ENCODE data around the gene CCS. TPM values are rescaled to one million over a fixed set of nuclear protein-coding genes. Genes with fewer than 3 reads are reported as not detected.
"Not testable (repeated sequence)": the region's sequence is repeated elsewhere in the genome, so short reads cannot be mapped to it uniquely, and the experiment has no call there.

CCS gene
- total RNA-seq, 1 experiment from 2014 or later: 28.5 TPM

DNA sequence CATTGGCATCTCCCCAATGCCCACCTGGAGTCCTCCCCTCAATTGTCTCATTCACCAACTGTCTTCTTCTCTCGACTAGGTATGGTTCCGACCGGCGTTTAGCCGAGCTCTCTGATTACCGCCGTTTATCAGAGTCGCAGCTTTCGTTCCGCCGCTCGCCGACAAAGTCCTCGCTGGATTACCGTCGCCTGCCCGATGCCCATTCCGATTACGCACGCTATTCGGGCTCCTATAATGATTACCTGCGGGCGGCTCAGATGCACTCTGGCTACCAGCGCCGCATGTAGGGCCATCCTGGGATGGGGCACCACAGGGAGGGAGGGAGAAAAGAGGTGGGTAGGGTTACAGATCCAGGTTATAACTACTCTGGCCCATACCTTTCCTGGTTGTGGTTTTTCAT lies 33.4 kb downstream of the CCS start:
- DNase-seq (ENCODE audit: low read depth): no peak

DNA sequence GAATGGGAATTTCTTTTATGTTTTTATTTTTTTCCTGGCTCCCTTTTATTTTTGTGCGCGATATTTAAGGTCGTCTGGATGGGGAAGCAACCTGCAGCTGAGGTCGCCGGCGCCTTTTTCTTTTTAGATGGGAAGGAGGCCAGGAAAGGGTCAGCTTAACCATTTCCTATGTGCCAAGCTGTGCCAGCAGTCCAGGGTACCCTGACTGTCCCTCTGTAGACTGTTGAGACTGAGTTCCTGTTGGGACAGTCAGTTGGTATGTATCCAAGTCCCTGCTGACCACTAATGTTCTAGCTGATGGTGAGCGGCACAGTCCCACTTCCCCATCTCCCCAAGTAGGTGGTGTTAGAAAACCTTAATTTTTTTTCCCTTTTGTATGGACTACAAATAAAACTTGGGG lies 33.9 kb downstream of the CCS start:
- no peak for DNase-seq (ENCODE audit: low read depth)

DNA sequence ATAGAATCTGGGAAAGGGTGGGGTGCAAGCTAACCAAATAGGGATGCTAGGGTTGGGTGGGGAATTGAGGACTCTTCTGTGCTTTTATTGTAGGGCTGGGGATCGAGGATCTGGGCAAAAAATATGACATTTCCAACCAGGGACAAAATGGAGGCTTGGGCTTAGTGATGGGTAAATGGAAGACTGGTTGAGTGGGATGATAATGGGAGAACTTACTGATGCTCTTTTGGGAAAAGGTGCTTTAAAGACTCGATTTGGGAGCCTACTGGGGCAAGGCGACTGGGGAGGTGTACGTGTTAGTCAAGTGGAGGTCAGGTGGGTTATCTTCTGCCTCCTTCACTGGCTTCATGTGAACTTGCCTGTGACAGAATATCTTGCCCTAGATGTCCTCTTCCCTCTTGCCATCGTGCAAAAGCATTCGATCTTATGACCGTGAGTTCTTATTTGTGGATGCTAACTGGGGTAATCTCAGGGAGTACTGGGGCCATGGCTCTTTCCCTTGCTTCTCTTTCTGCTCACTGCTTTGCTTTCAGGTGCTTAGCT lies 35.1 kb downstream of the CCS start:
- no peak for DNase-seq (ENCODE audit: low read depth)

DNA sequence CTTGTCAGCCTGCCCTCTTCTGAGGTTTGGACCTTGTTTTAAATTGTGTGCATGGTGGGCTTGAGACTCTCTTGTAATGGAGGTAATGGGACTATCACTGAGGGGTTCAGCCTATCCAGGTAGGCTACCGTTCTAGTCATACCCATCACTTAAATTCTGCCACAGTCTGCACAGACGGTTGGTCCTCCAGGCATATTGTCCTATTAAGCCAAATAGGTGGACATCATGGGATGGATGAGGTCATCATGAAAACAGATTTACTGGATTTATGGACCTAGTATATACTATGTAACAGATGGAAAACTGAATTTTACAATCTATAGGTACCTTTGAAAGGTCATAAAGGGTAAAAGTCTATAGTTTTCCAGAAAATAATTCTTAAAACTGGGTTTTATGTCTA lies 36.4 kb downstream of the CCS start:
- DNase-seq (ENCODE audit: low read depth): no peak

DNA sequence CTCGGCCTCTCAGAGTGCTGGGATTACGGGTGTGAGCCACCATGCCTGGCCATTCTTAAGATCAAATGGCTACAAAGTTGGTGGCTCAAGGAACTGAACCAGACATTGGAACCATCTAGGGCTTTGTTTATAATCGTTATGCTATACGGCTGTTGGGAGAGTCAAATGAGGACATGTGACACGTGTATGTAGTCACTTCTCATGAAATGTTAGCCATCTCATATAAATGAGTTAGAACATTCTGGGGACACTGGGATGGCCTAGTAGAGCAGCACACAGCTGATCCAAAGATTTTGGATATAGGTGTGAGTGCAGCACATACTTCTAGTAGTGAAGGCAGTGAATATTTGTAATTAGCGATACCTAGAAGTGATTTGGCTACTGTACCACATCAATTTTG lies 38.9 kb downstream of the CCS start:
- DNase-seq (ENCODE audit: low read depth): no peak

DNA sequence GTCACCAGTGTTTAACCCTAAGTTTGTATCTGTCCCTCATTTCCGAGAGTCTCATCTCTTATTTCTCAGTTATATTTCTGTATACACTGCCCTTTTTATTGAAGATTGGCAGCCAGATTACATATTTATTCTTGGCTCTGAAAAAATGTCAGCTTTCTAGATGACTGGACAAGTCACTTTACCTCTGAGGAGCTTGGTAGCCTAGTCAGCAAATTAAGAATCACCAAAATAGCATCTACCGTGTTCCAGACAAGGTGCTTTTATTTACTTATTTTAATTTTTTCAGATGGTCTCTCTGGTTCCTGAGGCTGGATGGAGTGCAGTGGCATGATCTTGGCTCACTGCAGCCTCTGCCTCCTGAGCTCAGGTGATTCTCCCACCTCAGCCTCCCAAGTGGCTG lies 40.0 kb downstream of the CCS start:
- no peak for DNase-seq (ENCODE audit: low read depth)

DNA sequence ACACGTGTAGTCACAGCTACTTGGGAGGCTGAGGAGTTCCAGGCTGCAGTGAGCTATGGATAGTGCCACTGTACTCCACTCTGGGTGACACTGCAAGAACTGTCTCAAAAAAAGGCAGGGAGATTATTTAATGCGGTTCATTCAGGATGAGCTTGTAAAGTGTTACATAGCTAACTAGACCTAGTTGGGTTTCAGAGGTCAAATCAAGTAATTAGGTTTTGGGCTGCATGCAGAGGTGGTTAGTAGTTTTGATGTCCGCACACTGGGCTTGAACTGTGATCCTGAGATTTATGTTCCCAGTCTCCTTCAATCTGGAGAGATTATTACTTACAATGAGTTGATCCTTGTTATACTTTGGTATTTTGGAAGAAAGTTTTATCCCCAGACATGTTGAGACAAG lies 43.4 kb downstream of the CCS start:
- no peak for DNase-seq (ENCODE audit: low read depth)

DNA sequence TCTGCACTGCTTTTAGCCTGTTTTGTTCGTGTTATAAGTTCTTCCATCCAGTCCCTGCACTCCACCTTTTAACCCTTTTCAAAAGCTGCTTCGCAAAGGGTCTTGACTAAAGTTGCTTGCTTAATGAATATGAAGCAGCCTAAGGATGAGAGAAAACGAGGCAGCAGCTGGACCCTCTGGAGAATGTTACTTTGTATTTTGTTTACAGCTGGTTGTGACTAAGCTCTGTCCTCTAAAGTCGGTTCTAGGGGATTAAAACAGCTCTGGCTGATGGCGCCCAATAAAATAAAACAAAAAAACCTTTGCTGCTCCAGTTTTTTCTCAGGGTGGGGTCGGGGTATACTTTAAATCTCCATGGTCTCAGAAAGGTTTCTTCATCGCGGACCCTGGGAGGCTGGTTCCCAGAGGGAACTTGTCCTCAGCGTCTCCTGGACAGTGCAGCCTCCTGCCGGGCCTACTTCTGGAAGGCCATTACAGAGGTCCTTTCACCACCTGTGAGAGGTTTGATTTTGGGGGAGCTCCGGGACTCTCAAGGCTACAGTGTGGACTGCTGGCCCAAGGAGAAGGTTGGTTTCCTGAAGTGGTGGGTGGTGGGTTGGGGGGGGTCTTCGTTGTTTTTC lies 44.7 kb downstream of the CCS start:
- DNase-seq (ENCODE audit: low read depth): peak; percentile 15

DNA sequence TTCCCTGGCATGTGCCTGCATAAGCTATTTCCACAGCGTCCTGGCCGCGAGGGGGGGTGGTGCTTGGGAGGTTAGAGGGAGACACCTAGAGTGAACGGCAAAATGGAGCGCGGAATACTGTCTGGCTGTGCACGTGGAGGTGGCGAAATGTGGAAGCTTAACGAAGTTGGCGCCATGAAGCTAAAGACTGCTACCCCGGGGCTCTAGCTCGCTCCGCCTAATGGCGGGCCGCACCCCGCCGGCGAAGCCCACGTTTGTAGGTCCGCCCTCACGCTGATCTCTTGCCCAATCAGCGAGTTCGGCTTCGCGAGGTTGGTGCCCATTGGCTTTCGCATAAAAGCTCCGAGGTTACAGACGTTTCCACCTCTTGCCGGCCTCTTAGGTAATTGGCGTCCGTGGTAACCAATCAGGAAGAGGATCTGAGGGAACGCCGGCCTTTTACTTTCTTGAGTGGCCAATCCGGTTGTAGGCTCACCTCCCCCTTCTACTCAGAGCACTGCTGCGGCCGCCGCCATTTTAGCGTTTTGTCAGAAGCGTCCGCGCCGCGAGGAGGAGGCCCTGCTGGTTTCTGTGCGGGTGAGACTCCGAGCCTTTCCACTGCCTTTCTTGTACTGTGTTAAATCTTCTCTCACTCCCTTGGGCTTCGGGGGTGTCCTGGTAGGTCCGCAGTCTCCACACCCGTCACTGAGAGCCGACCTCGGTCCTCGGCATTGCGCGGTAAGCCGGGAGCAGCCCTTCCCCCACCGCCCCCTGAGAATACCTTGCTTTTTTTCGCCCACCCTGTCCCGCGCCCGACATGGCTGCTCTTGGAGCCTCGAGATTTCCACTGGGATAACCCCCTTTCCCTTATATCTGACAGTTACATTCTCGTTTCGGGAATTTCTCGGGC lies 45.4 kb downstream of the CCS start, which contains the start of gene RBM4:
Gene RBM4 (plus strand): TSS at position 527 of the 889 bp plus-strand sequence. CDS start 1,009 bp downstream, outside the sequence.
- peak; percentile 100 for DNase-seq (ENCODE audit: low read depth)

DNA sequence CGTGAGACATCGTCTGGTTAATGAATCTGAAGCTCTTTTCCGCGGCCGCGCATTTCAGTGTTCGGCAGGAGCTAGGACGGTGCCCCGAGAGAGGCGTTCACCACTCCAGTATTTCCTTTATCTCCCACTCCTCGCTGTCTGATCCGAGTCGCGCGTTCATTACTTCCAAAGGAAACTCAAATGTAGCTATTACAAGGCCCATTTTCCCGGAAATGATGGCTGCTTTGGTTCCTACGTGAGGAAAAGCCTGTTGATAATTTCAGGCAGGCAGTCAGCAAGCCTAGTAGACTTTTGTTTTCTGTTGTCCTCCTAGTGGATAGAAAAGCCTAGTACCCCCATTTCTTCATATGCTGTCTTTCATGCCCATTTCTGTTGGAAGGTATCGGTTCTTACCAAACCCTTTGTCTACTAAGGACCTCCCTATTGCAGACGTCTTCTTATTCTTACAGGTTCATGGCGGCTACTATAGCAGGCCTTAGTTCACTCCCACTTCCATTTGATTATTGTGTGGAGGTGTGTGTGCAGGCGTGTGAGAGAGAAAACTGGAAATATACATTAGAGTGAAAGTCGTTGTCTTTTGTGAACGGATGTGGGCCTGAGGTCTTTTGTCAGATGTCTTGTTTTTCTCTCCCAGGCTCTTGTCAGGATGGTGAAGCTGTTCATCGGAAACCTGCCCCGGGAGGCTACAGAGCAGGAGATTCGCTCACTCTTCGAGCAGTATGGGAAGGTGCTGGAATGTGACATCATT lies 46.3 kb downstream of the CCS start:
- DNase-seq (ENCODE audit: low read depth): peak; percentile 33

DNA sequence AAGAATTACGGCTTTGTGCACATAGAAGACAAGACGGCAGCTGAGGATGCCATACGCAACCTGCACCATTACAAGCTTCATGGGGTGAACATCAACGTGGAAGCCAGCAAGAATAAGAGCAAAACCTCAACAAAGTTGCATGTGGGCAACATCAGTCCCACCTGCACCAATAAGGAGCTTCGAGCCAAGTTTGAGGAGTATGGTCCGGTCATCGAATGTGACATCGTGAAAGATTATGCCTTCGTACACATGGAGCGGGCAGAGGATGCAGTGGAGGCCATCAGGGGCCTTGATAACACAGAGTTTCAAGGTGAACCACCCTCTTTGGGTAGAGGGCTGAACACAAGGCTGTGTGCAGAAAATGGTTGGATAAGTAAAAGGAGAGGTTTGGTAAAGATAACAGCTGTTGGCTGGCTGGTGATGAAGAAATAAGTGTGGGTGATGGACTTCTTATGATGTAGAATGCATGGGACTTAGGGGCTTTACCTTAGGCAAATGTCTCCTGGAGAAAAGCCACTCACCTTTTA lies 46.9 kb downstream of the CCS start:
- DNase-seq (ENCODE audit: low read depth): not testable (repeated sequence)

DNA sequence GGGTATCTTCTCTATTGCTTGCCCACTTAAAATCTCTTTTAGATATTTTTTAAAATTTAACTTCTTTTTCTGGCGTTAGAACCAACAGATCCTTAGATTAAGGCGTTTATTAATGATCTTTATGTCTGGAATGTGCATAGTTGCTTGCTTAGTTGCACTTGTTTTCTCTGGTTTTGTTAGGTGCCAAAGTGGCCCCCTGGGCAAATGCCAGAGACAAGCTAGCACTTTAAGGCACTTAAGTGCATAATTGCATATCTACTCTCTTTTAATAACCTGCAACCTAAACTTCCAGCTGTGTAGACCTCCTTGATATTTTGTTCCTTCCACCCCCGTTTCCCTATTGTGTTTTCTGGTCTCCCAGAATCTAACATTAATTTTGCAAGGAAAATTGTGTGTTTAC lies 48.8 kb downstream of the CCS start:
- DNase-seq (ENCODE audit: low read depth): no peak

DNA sequence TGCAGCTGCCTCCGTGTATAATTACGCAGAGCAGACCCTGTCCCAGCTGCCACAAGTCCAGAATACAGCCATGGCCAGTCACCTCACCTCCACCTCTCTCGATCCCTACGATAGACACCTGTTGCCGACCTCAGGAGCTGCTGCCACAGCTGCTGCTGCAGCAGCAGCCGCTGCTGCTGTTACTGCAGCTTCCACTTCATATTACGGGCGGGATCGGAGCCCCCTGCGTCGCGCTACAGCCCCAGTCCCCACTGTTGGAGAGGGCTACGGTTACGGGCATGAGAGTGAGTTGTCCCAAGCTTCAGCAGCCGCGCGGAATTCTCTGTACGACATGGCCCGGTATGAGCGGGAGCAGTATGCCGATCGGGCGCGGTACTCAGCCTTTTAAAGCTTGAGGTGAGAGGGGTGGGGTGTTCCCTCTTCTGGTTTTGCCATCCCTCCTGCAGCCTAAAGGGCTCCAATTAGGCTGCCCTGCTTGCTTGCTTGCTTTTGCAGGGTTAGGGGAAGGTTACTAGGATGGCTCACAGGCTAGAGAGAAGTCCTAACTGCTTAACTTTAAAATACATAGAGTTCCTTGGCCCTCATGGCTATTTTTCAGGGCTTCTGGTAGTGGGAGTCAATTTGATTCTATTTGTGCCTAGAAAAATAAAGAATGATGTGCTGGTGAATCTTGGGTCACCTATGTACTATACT lies 50.9 kb downstream of the CCS start:
- DNase-seq (ENCODE audit: low read depth): no peak

DNA sequence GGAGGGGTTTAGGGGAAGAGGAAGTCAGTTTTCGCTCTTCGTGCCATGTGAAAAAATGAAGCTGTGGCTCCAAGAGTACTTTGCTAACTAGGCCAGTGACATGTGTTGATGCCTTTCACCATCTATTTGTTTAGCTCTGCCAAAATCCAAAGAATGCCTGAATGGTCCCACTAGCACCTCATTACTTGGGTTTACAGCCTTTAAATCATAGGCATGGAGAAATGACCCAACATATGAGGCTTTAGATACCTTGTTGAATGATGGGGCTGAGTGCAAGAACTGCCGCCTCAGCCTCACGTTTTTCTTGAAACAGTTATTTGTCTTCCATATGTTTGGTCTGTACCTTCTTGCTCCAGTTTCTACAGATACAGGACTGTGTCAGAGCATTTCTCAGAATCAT lies 53.8 kb downstream of the CCS start:
- no peak for DNase-seq (ENCODE audit: low read depth)

DNA sequence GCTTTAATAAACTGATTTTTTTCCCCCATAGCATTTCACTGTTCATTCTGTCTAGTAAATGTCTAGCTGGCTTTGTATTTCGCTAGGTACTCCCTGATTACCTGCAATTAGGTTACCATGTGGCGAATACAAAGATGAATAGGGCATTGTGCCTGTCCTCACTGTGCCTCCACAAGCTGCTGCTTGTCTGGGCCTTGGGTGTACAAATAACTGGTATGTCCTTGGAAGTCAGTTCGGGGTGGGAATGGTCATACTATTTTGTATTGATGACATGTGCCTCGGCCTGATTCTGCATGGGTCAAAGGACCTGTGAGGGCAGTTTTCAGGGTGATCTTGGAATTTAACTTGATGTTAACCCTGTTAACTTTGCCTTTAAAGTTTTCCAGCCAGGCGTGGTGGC lies 56.9 kb downstream of the CCS start:
- no peak for DNase-seq (ENCODE audit: low read depth)

DNA sequence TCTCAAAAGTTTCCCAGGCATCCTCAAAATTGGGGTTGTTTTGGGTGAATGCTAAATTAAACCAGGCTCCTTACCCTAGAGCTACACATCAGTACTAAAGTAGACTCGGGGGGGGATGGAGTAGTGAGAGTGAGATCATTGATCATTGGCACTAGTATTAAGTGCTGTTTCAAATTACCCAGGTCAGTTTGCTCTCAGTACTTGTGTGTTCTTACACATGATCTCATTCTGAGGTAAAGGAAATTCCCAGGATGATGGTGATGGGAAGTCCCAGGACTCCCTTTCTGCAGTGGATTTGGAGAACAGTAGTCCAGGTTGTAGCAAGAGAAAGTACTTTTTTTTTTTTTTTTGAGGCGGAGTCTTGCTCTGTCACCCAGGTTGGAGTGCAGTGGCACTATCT lies 58.0 kb downstream of the CCS start:
- no peak for DNase-seq (ENCODE audit: low read depth)

DNA sequence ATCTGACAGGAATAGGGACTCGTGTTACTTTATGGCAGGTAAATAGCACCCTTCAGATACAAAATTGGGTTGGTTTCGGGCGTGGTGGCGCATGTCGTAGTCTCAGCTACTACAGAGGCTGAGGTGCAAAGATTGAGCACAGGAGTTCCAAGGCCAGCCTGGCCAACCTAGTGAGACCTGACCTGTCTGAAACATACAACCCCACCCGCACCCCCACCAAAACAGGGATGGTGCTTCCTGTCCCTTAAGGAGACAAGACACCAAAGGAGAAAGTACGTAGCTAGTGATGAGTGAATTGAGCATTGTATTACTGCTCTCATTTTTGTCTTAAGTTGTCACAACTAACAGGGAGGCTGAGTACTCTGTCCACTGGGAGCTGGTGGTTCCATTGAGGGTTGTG lies 59.7 kb downstream of the CCS start:
- DNase-seq (ENCODE audit: low read depth): no peak

DNA sequence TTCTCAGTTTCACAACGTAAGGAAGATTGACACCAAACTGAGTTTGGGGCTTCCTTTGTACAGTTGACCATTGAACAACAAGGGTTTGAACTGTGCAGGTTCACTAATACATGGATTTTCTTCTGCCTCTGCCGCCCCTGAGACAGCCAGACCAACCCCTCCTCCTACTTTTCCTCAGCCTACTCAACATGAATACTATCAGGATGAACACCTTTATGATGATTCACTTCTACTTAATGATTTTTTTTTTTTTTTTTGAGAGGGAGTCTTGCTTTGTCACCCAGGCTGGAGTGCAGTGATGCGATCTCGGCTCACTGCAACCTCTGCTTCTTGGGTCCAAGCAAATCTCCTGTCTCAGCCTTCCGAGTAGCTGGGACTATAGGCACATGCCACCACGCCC lies 60.1 kb downstream of the CCS start:
- DNase-seq (ENCODE audit: low read depth): no peak
